GM21423 (cell line): ENCODE data around the gene NME8.

ENCODE experiments used
- ATAC-seq: cut with Tn5 transposase; IDR thresholded peaks from one replicate; pipeline ENCODE4 v1.9.1; 2021; ENCODE audit warnings: mild to moderate bottlenecking, moderate library complexity; ENCODE audit not compliant: unreplicated experiment

The NME8 gene

GRCh38 chr7:37930226-37930948, 82.0 kb downstream of the NME8 start:
- no peak for ATAC-seq

GRCh38 chr7:37932543-37932942, 84.1 kb downstream of the NME8 start:
- ATAC-seq: no peak

- ATAC-seq: no peak
Observed at GRCh38 chr7:37933018-37933566, 84.7 kb downstream of the NME8 start.

- no peak for ATAC-seq
Observed at GRCh38 chr7:37942934-37943610, 94.7 kb downstream of the NME8 start.

- no peak for ATAC-seq
Observed at GRCh38 chr7:37943905-37944736, 95.7 kb downstream of the NME8 start.

GRCh38 chr7:37944737-37945054, 96.3 kb downstream of the NME8 start:
- no peak for ATAC-seq

- no peak for ATAC-seq
Observed at GRCh38 chr7:37945336-37945735, 96.9 kb downstream of the NME8 start.

GRCh38 chr7:37947138-37947940, 98.9 kb downstream of the NME8 start:
- ATAC-seq: no peak

- ATAC-seq: no peak
Observed at GRCh38 chr7:37947941-37948210, 99.5 kb downstream of the NME8 start.
